TTC549 (cell line): ENCODE results near the gene ADAMTS17.
"Not testable (repeated sequence)": the region's sequence is repeated elsewhere in the genome, so short reads cannot be mapped to it uniquely, and the experiment has no call there.

ENCODE experiments used
- FAIRE-seq: peaks from 2 replicates; lab custom pipeline; 2012; peaks lifted over from hg19 to GRCh38; lab: Jason Lieb, UNC

ADAMTS17 gene

DNA sequence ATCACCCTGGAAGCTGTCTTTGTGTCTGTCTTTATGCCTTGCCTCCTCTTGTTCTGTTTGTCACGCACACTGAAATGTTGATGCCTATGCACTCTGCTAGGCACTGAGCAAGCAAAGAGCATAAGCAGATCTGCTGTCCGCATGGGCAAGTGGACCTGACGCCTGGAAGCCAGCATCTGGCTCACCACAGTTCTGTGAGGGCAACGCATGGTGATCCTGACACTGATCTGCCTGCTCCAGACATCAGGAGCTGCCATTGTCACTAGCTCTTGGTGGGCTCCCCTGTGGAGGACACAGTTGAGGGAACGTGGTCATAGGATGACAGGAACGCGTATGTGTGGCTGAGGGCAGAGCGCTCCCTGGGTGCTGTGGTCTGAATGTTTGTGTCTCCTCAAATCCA, 234.6 kb downstream of the ADAMTS17 start:
- no peak for FAIRE-seq

DNA sequence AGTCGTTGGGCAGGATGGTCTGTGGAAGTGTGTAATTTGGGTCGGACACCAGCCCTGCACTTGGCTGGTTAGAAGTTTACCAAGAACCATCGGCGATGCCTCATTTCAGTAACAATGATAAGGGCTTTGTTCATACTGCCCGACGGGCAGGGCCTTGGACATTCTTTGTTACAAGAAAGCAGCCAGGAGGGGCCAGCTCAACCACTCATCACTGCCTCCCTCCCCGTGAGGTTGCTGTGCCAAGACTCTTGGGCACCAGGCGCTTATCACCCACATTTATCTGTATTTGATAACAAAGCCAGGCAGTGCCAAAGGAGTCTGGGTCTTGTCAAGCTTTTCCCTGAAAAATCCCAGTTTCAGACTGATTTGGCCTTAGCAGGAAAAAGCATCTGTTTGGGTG, 235.0 kb downstream of the ADAMTS17 start:
- no peak for FAIRE-seq

DNA sequence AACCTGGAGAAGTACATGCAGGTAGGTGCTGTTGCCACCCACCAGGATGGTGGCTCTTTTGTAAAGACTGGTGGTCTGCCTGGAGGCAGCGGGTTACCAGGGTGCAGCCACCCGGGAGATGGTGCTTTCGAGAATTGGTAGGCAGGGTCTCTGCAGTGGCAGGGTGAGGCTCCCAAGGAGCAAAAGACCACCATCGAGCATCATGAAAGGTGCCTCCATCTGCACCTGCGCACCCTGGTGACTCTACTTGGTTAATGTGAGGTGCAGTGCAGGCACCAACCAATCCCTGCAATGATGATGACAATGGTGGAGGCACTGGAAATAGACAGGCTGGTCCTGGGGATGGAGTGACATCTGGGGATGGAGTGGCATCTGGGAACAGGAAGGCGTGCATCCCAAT, 236.7 kb downstream of the ADAMTS17 start:
- no peak for FAIRE-seq

DNA sequence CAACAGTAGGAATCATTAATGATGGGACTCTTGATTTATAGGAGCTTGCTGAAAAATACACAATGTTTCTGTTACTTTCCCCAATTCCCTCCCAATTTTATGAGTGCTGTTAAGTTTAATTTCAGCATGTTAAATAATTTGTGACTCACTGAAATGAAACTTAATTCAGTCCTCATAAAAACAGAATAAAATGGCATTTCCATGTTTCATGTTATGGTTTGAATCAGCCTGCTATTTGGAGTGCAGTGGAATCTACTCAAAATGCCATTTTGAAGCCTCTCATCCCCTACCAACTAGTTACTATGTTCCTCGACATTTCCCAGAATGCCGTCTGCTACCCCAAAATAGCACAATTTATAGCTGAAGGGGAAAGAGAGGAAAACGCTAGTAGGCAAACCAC, 237.5 kb downstream of the ADAMTS17 start:
- no peak for FAIRE-seq

DNA sequence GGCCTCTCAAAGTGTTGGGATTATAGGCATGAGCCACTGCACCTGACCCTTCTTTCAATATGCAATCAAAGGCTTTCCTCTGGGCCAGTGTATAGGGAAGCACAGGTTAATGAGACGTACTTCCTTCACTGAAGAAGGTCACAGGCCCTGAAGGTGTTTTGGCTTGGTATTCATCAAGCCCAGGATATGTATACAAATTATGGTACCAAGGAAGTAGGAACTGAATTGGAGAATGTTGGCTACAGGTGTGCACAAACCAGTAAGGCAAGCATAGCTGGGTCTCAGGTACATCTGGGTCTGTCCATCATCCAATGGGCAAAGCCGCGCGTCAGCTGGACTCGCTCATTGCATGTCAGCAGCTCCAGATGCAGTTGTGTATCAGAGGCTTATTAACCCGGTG, 237.9 kb downstream of the ADAMTS17 start:
- no peak for FAIRE-seq

- FAIRE-seq, result no peak
These were observed 240.2 kb downstream of the ADAMTS17 start for GRCh38 chr15:100101426-100102089.

DNA sequence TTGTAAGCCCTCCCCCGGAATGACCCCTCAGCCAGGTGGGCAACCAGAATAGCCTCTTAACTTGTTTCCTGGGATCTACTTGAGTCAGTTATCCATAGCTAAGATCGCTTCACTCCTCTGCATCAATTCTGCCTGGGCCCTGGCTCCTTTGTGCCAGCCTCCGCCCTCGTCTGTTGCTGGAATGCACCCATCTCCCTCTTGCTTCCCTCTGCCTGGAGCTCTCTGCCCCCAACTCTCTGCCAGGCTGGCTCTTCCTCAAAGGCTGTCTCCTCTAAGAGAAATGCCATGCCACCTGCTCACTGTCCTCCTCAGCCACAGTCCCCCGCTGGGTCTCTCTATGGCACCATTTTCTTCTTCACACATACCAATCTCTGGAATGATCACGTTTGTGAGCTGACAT, 240.8 kb downstream of the ADAMTS17 start:
- no peak for FAIRE-seq

GRCh38 chr15:100099976-100100375, 241.8 kb downstream of the ADAMTS17 start:
- FAIRE-seq, result no peak

- no peak for FAIRE-seq
These were observed 243.1 kb downstream of the ADAMTS17 start for GRCh38 chr15:100098705-100099104.

- FAIRE-seq, result no peak
These were observed 244.2 kb downstream of the ADAMTS17 start for GRCh38 chr15:100097342-100098127.

- FAIRE-seq, result no peak
These were observed 245.1 kb downstream of the ADAMTS17 start for GRCh38 chr15:100096700-100097099.

GRCh38 chr15:100096248-100096600, 245.6 kb downstream of the ADAMTS17 start:
- FAIRE-seq, result no peak

- FAIRE-seq, result no peak
These were observed 246.1 kb downstream of the ADAMTS17 start for GRCh38 chr15:100095541-100096247.

DNA sequence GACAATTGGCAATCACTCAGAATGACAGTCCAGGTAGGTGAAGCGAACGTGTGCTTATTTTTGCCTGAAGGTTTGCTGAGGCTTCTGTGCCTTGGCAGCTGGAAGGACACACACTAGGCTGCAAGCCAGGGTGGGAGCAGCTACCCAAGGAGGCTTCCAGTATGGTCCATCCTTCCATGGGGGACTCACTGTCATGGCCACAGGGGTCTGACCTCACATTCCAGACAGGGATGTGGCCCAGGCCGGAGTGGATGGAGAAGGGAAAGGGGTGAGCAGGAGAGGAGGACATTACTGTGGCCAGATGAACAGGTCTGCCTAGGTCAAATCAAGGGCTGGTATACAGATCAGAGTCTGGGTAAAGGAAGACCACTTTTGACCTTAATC, 247.7 kb downstream of the ADAMTS17 start:
- no peak for FAIRE-seq

DNA sequence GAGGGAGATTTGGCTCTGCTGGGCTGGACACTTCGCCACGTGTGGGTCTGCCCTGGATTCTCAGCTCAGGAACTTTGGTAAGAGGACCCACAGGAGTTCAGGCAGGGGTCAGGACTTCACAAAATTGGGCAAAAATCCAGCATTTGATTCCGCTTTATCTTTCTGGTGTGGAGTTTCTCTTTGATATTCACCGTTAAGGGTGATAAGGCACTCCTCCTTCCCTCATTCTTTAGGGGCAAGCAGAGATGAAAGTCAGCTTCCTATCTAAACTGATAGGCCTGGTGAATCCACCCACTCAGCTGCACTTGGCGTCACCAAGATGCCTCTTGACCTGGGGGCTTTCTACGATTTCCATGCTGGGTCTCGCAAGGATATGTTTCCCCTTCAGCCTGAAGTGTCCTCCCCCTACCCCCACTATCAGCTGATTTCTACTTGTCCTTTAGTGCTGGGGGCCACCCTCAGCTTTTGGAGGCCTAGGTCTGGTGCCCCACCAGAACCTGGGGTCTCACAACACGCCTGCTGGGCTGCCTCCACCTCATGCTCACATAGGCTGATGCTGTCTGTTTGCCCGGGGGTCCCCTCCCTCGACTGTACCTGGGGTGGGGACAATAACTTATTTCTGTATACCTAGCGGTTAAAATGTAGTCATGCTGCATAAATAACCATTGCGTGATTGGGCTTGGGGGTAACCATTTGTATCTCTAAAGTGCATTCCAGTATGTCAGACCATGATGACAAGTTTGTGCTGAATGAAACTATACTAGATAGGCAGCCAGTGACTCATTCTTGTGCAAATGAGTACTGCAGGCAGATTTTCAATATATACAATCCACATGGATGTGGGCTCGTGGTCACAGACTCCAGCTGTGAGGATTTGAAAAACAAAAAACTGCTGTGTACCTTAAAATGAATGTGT, 248.3 kb downstream of the ADAMTS17 start:
- no peak for FAIRE-seq

- FAIRE-seq, result no peak
These were observed 249.7 kb downstream of the ADAMTS17 start for GRCh38 chr15:100092034-100092433.

- FAIRE-seq, result no peak
These were observed 251.4 kb downstream of the ADAMTS17 start for GRCh38 chr15:100090411-100090810.

DNA sequence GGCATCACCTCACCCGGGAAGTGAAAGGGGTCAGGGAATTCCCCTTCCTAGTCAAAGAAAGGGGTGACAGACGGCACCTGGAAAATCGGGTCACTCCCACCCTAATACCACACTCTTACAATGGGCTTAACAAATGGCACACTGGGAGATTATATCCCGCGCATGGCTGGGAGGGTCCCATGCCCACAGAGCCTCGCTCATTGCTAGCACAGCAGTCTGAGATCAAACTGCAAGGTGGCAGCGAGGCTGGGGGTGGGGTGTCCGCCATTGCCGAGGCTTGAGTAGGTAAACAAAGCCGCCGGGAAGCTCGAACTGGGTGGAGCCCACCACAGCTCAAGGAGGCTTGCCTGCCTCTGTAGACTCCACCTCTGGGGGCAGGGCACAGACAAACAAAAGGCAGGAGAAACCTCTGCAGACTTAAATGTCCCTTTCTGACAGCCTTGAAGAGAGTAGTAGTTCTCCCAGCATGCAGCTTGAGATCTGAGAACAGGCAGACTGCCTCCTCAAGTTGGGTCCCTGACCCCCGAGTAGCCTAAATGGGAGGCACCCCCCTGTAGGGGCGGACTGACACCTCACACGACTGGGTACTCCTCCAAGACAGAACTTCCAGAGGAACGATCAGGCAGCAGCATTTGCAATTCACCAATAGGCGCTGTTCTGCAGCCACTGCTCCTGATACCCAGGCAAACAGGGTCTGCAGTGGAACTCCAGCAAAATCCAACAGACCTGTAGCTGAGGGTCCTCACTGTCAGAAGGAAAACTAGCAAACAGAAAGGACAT, 257.5 kb downstream of the ADAMTS17 start:
- FAIRE-seq, result not testable (repeated sequence)

- FAIRE-seq, result no peak
These were observed 258.2 kb downstream of the ADAMTS17 start for GRCh38 chr15:100083572-100083971.

DNA sequence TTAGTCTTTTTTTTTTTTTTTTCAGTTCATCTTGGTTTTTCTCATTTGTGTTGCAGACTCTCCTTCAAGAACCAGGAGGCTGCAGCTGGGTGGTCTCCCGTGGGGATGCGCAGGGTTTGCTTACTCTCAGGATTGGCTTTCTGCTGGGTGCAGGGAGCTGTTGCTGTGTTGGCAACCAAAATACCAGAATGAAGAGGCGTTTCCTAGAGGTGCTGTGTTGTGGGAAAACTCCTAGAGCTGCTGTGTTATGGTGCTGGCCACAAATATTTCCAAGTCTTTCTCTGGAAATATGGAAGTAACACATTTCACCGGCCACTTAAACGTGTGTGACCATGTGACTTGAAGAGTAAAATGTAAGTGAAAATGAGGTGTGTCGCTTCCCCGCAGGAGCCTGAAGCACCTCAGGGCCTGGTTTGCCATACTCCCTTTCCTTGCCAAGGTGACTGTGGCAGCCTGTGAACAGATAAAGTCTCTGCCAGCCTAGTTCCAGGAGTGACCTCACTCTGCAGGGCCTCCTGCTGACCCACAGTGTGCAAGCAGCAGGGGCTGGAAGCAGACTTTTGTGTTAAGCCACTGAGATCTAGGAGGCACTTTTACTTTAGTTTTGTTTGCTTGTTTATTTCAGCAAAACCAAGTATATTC, 258.9 kb downstream of the ADAMTS17 start:
- no peak for FAIRE-seq

DNA sequence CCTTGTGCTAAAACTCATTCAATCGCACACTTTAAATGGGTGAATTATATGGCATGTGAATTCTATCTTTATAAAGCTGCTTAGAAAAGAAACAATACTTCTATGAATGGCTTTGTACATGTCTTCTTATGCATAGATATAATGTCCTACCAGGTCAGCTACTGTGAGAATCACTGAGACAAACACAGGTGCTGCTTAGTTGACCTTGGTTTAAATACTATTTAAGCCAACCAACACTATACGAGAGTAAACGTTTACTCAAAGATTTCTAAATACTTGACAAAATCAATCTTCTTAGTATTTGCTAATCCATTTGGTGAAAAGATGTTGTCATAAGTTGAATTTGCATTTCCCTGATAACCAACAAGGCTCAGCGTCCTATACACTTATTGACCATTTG, 260.3 kb downstream of the ADAMTS17 start:
- FAIRE-seq, result no peak
